Liver (tissue), 9 donors: Measurements from ENCODE around the gene KANK2. TPM values are rescaled to one million over a fixed set of nuclear protein-coding genes. Genes with fewer than 3 reads are reported as not detected.

Source experiments
- DNase-seq: peaks from one replicate; pipeline ENCODE4 v3.0.0-alpha.2; 2017; ENCODE audit warnings: low spot score
- H3K27ac ChIP-seq, 2 donors: one replicate each; pipeline ENCODE4 v1.7.0; 2013; ENCODE audit warnings: inconsistent platforms in 2 of 2, low read length in 2 of 2, control low read depth in 1 of 2, low read depth in 1 of 2, mild to moderate bottlenecking in 1 of 2
- H3K27me3 ChIP-seq, 4 donors: one replicate each; pipeline versions ENCODE4 v1.6.1 to v1.7.0; 2013; ENCODE audit warnings: low read length in 3 of 4, inconsistent platforms in 1 of 4, mild to moderate bottlenecking in 1 of 4, moderate library complexity in 1 of 4; ENCODE audit not compliant: control insufficient read depth in 4 of 4, insufficient read depth in 4 of 4
- H3K36me3 ChIP-seq, 4 donors: one replicate each; pipeline versions ENCODE4 v1.6.1 to v1.7.0; 2013; ENCODE audit warnings: low read length in 3 of 4, mild to moderate bottlenecking in 3 of 4, low read depth in 1 of 4, moderate library complexity in 1 of 4; ENCODE audit not compliant: control insufficient read depth in 4 of 4, insufficient read depth in 3 of 4
- H3K4me1 ChIP-seq, 4 donors: one replicate each; pipeline versions ENCODE4 v1.6.1 to v1.7.0; 2013; ENCODE audit warnings: low read length in 3 of 4, mild to moderate bottlenecking in 3 of 4, moderate library complexity in 1 of 4; ENCODE audit not compliant: control insufficient read depth in 4 of 4, insufficient read depth in 4 of 4
- H3K4me3 ChIP-seq, 3 donors: one replicate each; pipeline versions ENCODE4 v1.6.1 to v1.7.0; 2013; ENCODE audit warnings: low read length in 3 of 3, control low read depth in 1 of 3, low read depth in 1 of 3, mild to moderate bottlenecking in 1 of 3
- H3K9ac ChIP-seq, 2 donors: one replicate each; pipeline ENCODE4 v1.7.0; 2013; ENCODE audit warnings: low read length in 2 of 2, mild to moderate bottlenecking in 2 of 2, moderate library complexity in 2 of 2, control low read depth in 1 of 2, low read depth in 1 of 2
- H3K9me3 ChIP-seq, 4 donors: one replicate each; pipeline versions ENCODE4 v1.6.1 to v1.7.0; 2013; ENCODE audit warnings: low read length in 3 of 4; ENCODE audit not compliant: control insufficient read depth in 4 of 4
- FOXA1 ChIP-seq: IDR thresholded peaks from 2 replicates; pipeline ENCODE4 v1.6.1; 2016; ENCODE audit warnings: antibody characterized with exemption
- FOXA2 ChIP-seq: IDR thresholded peaks from 2 replicates; pipeline ENCODE4 v1.6.1; 2016; ENCODE audit warnings: antibody characterized with exemption
- GABPA ChIP-seq, 2 donors: IDR thresholded peaks in 1 of 2; conservative IDR thresholded peaks in 1 of 2; 2 replicates each; pipeline ENCODE4 v1.6.1; 2016; ENCODE audit warnings: antibody characterized with exemption in 2 of 2, mild to moderate bottlenecking in 1 of 2, moderate library complexity in 1 of 2
- HNF4A ChIP-seq, 2 donors: conservative IDR thresholded peaks; 2 replicates each; pipeline ENCODE4 v1.6.1; 2016; ENCODE audit warnings: antibody characterized with exemption in 2 of 2, mild to moderate bottlenecking in 2 of 2
- HNF4G ChIP-seq: IDR thresholded peaks from 2 replicates; pipeline ENCODE4 v1.6.1; 2016; ENCODE audit warnings: antibody characterized with exemption
- JUND ChIP-seq, 2 donors: IDR thresholded peaks; 2 replicates each; pipeline ENCODE4 v1.6.1; 2016; ENCODE audit warnings: antibody characterized with exemption in 2 of 2
- TAF1 ChIP-seq: conservative IDR thresholded peaks from 2 replicates; pipeline ENCODE4 v1.6.1; 2016; ENCODE audit warnings: antibody characterized with exemption, mild to moderate bottlenecking
- ZBTB33 ChIP-seq: IDR thresholded peaks from 2 replicates; pipeline ENCODE4 v1.6.1; 2016; ENCODE audit warnings: antibody characterized with exemption
- WGBS: extraction: QIAGEN DNeasy Blood & Tissue Kit; methylation state at CpG from one replicate; pipeline ENCODE4 v1.1.7; 2013; 5-methylcytosine and 5-hydroxymethylcytosine counted together
- polyA plus RNA-seq, 2 donors: library from polyadenylated mRNA; stranded (reverse) in 1 of 2; unstranded in 1 of 2; fragments of 200-250 nt in 1 of 2; fragments of >200 nt in 1 of 2; fragmentation: Nextera tagmentation in 1 of 2; extraction: Ambion mirVana in 1 of 2; gene quantifications; one replicate each; pipeline versions ENCODE4 v1.2.1 to v1.2.3, GENCODE V29; 2013 to 2015
- total RNA-seq, 2 donors: library from RNA; depleted of rRNA; stranded (reverse); fragments of >200 nt; gene quantifications; one replicate each; pipeline ENCODE4 v1.2.3, GENCODE V29; 2014
- TF ChIP-seq, protein P1 (sequence below): IDR thresholded peaks from 2 replicates; pipeline ENCODE4 v1.6.1; 2016; ENCODE audit warnings: antibody characterized with exemption
- donor health status: healthy.
- donor health status: healthy.
- donor health status: healthy.
- donor health status: healthy.
- donor health status: healthy.

Gene KANK2
- total and polyA plus RNA-seq, 4 donors: 15.0 to 67.8 (median 40.6) TPM

DNA sequence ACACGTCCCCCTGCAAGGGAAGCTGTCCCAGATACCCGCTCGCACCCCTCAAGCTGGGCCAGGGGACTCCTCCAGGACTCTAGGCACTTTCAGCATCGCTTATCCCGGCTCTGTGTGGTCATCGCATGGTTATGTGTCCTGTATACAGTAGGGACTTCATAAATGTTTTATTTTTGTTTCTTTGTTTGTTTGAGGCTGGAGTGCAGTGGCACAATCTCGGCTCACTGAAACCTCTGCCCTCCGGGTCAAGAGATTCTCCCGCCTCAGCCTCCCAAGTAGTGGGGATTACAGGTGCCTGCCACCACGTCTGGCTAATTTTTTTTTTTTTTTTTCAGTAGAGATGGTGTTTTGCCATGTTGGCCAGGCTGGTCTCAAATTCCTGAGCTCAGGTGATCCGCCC, 49.6 kb upstream of the KANK2 start:
- Histone ChIP-seq H3K4me1 (peaks cover under 1 to 17% (median 8%) of the 10 kb centered on the region in 4 donors), H3K36me3 (peaks cover 0 to 2% (median under 1%) of the 10 kb centered on the region in 4 donors), H3K27me3 (no peaks in the 10 kb centered on the region), H3K9ac (no peak overlapping the region), H3K27ac (peak overlapping the region in 1 of 2 donors; percentile 72), H3K4me3 (no peak overlapping the region), H3K9me3 (no peaks in the 10 kb centered on the region)
- TF ChIP-seq HNF4A (conservative IDR thresholded peaks at IDR 0.05) (peak in 1 of 2 donors; percentile 55), FOXA1 (no peak), FOXA2 (no peak)
- 84% methylated on average over 11 of the region's 11 CpGs for WGBS
- DNase-seq: no peak

DNA sequence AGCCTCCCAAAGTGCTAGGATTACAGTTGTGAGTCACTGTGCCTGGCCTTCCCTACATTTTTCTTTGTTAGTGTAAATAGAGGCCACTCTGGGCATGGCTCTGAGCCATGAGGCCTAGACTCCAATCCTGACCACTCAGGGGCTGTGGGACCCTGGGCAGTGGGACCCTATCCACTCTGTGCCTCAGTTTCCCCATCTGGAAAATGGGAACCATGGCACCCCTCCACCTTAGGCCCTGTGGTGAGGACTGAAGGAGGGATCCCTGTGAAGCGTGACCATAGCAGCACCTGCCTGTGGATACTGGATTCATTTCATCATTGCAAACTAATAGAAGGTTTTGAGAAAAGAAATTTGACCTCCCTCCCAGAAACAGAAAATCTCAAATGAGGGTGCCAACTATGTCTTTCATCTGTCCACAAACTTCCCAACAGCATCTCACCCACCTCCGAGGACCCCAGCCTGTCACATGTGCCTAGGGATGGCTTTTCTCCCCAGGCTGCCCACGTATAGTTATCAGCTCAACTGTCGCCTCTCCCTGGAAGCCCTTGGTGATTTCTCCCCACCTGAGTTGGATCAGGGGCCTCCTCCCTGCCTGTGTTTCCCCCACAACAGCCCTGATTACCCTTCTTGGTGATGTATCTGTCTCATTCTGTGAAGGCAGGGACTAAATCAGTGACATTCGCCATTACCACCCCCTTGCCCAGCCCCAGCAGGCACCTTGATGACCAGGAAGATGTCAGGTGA, 47.7 kb upstream of the KANK2 start:
- H3K9ac ChIP-seq: no peak overlapping the region
- H3K9me3 ChIP-seq: no peaks in the 10 kb centered on the region
- no peak overlapping the region for H3K4me3 ChIP-seq
- no peak for DNase-seq
- no peak for TF ChIP-seq FOXA2
- no peak for TF ChIP-seq TAF1
- peak in 1 of 2 donors; percentile 10 for TF ChIP-seq JUND (IDR thresholded peaks at IDR 0.05)
- peaks cover 3 to 29% (median 14%) of the 10 kb centered on the region in 4 donors for H3K4me1 ChIP-seq
- H3K36me3 ChIP-seq: peaks cover 0 to 6% (median 3%) of the 10 kb centered on the region in 4 donors
- 70% methylated on average over 5 of the region's 5 CpGs for WGBS
- H3K27ac ChIP-seq: peak overlapping the region; percentile 4 to 21
- H3K27me3 ChIP-seq: no peaks in the 10 kb centered on the region

GRCh38 chr19:11243798-11244169, 46.4 kb upstream of the KANK2 start:
- Histone ChIP-seq H3K36me3 (peaks cover 0 to 6% (median 3%) of the 10 kb centered on the region in 4 donors), H3K27ac (peak overlapping the region; percentile 73 to 90), H3K4me1 (peaks cover 3 to 33% (median 19%) of the 10 kb centered on the region in 4 donors), H3K9me3 (no peaks in the 10 kb centered on the region), H3K9ac (peak overlapping the region in 1 of 2 donors; percentile 19), H3K27me3 (no peaks in the 10 kb centered on the region), H3K4me3 (no peak overlapping the region)
- no peak for DNase-seq
- 47% methylated on average over 7 of the region's 7 CpGs for WGBS
- TF ChIP-seq ZBTB33: no peak
- no peak for TF ChIP-seq FOXA1
- TF ChIP-seq GABPA (IDR thresholded peaks at IDR 0.05 in 1 of 2, conservative IDR thresholded peaks at IDR 0.05 in 1 of 2): no peak
- no peak for TF ChIP-seq HNF4G
- TF ChIP-seq TAF1: no peak
- TF ChIP-seq, protein P1, sequence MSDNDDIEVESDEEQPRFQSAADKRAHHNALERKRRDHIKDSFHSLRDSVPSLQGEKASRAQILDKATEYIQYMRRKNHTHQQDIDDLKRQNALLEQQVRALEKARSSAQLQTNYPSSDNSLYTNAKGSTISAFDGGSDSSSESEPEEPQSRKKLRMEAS: no peak
- no peak for TF ChIP-seq FOXA2
